ENCODE data around the gene LMF1. TPM values are rescaled to one million over a fixed set of nuclear protein-coding genes. Genes with fewer than 3 reads are reported as not detected.

LMF1 gene
- total RNA-seq, 1 experiment from 2014 or later: 12.8 TPM

- TF ChIP-seq TCF7L2 (IDR thresholded peaks at IDR 0.05; ENCODE audit: borderline replicate concordance, extremely low read depth, insufficient read depth, insufficient read length): no peak
- TF ChIP-seq MAX (IDR thresholded peaks at IDR 0.05): no peak
- no peak for TF ChIP-seq POLR2A (IDR thresholded peaks at IDR 0.05; ENCODE audit: borderline replicate concordance, extremely low read depth, insufficient read depth, insufficient read length)
Measured at GRCh38 chr16:898761-899682, 71.8 kb downstream of the LMF1 start (continued).

GRCh38 chr16:898216-898615 lies 72.6 kb downstream of the LMF1 start:
- Histone ChIP-seq H3K9me3 (ENCODE audit: control insufficient read depth in 1 of 2, insufficient read depth in 1 of 2, low read depth in 1 of 2, low read length in 2 of 2) (no peaks in the 10 kb centered on the region), H3K79me2 (ENCODE audit: insufficient read depth, low read length) (no peaks in the 10 kb centered on the region), H3K36me3 (ENCODE audit: control insufficient read depth in 1 of 2, insufficient read depth in 2 of 2, low read length in 2 of 2) (no peaks in the 10 kb centered on the region), H3K9ac (ENCODE audit: low read length) (no peak overlapping the region), H3K27me3 (ENCODE audit: insufficient read depth, low read length) (no peaks in the 10 kb centered on the region), H3K4me2 (ENCODE audit: low read length) (no peak overlapping the region), H3K27ac (ENCODE audit: low read depth, low read length) (no peak overlapping the region), H3K4me3 (replicated peaks in 1 of 2; ENCODE audit: low read depth in 1 of 2, low read length in 2 of 2) (no peak overlapping the region), H3K4me1 (ENCODE audit: control insufficient read depth in 1 of 2, insufficient read depth in 2 of 2, low read length in 2 of 2) (peaks cover 0 to 3% of the 10 kb centered on the region in 2 experiments; a peak in 1 of 4 replicates), H3K9me2 (ENCODE audit: insufficient read depth) (no peaks in the 10 kb centered on the region), H4K20me1 (ENCODE audit: insufficient read depth) (no peaks in the 10 kb centered on the region), H2AFZ (ENCODE audit: low read depth, low read length, poor library complexity, severe bottlenecking) (no peak overlapping the region)
- ATAC-seq (no peak), DNase-seq (ENCODE audit: low read depth, low spot score) (no peak)
- ChIA-PET RAD21 (ENCODE audit: low non-redundant PET in 1 of 2, low total read pairs in 2 of 2, uncharacterized antibody in 2 of 2, unreplicated experiment in 2 of 2) (no interaction called here), CTCF (no interaction called here), POLR2A (no interaction called here)
- intact Hi-C loops (cut with micrococcal nuclease): loop anchor here (10.0 kb wide), 1 partner anchor 157 kb away; no protein-coding TSS in a partner anchor
- no TSS peak for BruUV-seq (replicated peaks)
- no peak for TF ChIP-seq SIN3A (IDR thresholded peaks at IDR 0.05; ENCODE audit: low read depth)
- TF ChIP-seq TCF7L2 (IDR thresholded peaks at IDR 0.05; ENCODE audit: borderline replicate concordance, extremely low read depth, insufficient read depth, insufficient read length): no peak
- TF ChIP-seq YY1 (IDR thresholded peaks at IDR 0.05; ENCODE audit: extremely low read depth, insufficient replicate concordance, low read depth, low read length): no peak
- TF ChIP-seq, protein P1, sequence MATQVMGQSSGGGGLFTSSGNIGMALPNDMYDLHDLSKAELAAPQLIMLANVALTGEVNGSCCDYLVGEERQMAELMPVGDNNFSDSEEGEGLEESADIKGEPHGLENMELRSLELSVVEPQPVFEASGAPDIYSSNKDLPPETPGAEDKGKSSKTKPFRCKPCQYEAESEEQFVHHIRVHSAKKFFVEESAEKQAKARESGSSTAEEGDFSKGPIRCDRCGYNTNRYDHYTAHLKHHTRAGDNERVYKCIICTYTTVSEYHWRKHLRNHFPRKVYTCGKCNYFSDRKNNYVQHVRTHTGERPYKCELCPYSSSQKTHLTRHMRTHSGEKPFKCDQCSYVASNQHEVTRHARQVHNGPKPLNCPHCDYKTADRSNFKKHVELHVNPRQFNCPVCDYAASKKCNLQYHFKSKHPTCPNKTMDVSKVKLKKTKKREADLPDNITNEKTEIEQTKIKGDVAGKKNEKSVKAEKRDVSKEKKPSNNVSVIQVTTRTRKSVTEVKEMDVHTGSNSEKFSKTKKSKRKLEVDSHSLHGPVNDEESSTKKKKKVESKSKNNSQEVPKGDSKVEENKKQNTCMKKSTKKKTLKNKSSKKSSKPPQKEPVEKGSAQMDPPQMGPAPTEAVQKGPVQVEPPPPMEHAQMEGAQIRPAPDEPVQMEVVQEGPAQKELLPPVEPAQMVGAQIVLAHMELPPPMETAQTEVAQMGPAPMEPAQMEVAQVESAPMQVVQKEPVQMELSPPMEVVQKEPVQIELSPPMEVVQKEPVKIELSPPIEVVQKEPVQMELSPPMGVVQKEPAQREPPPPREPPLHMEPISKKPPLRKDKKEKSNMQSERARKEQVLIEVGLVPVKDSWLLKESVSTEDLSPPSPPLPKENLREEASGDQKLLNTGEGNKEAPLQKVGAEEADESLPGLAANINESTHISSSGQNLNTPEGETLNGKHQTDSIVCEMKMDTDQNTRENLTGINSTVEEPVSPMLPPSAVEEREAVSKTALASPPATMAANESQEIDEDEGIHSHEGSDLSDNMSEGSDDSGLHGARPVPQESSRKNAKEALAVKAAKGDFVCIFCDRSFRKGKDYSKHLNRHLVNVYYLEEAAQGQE (IDR thresholded peaks at IDR 0.05; ENCODE audit: low read depth): no peak
- no peak for TF ChIP-seq POLR2A (IDR thresholded peaks at IDR 0.05; ENCODE audit: borderline replicate concordance, extremely low read depth, insufficient read depth, insufficient read length)
- TF ChIP-seq ZNF274 (IDR thresholded peaks at IDR 0.05; ENCODE audit: low read depth, low read length): no peak
- TF ChIP-seq ELF1 (IDR thresholded peaks at IDR 0.05; ENCODE audit: borderline replicate concordance, low read depth): no peak
- TF ChIP-seq MAX (IDR thresholded peaks at IDR 0.05): no peak
- no peak for TF ChIP-seq RAD21 (IDR thresholded peaks at IDR 0.05; ENCODE audit: low read depth)
- TF ChIP-seq EGR1 (IDR thresholded peaks at IDR 0.05; ENCODE audit: low read depth): no peak
- TF ChIP-seq FOSL1 (IDR thresholded peaks at IDR 0.05; ENCODE audit: low read depth): no peak
- TF ChIP-seq CEBPB (IDR thresholded peaks at IDR 0.05; ENCODE audit: low read depth): no peak
- no peak for TF ChIP-seq EZH2 (IDR thresholded peaks at IDR 0.05)
- no peak for TF ChIP-seq SRF (IDR thresholded peaks at IDR 0.05; ENCODE audit: low read depth)
- no peak for TF ChIP-seq ZFX (IDR thresholded peaks at IDR 0.05)
- TF ChIP-seq, protein P2, sequence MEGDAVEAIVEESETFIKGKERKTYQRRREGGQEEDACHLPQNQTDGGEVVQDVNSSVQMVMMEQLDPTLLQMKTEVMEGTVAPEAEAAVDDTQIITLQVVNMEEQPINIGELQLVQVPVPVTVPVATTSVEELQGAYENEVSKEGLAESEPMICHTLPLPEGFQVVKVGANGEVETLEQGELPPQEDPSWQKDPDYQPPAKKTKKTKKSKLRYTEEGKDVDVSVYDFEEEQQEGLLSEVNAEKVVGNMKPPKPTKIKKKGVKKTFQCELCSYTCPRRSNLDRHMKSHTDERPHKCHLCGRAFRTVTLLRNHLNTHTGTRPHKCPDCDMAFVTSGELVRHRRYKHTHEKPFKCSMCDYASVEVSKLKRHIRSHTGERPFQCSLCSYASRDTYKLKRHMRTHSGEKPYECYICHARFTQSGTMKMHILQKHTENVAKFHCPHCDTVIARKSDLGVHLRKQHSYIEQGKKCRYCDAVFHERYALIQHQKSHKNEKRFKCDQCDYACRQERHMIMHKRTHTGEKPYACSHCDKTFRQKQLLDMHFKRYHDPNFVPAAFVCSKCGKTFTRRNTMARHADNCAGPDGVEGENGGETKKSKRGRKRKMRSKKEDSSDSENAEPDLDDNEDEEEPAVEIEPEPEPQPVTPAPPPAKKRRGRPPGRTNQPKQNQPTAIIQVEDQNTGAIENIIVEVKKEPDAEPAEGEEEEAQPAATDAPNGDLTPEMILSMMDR (IDR thresholded peaks at IDR 0.05 in 2 of 3, conservative IDR thresholded peaks at IDR 0.05 in 1 of 3; ENCODE audit: borderline replicate concordance in 1 of 3, insufficient read depth in 1 of 3, low read depth in 2 of 3, low read length in 2 of 3): no peak

All from HCT116 (cell line).